Trophoblast cell (in vitro differentiated cells and primary cell): ENCODE data around the gene SRSF9.

Experiments used
- DNase-seq, 2 donors: peaks; one replicate each; pipeline ENCODE4 v3.0.0-alpha.2; 2016
- H2AFZ ChIP-seq: 2 replicates; pipeline ENCODE4 v1.6.1; 2013; ENCODE audit warnings: low read length, moderate library complexity, mild to moderate bottlenecking; ENCODE audit not compliant: insufficient read depth, poor library complexity
- H2AK5ac ChIP-seq: 2 replicates; pipeline ENCODE4 v1.6.1; 2013; ENCODE audit warnings: mild to moderate bottlenecking, low read length
- H2BK120ac ChIP-seq: 2 replicates; pipeline ENCODE4 v1.6.1; 2013; ENCODE audit warnings: low read length, mild to moderate bottlenecking, moderate library complexity; ENCODE audit not compliant: insufficient read depth, poor library complexity
- H2BK12ac ChIP-seq: 2 replicates; pipeline ENCODE4 v1.6.1; 2013; ENCODE audit warnings: mild to moderate bottlenecking, low read length, moderate library complexity
- H2BK5ac ChIP-seq: 2 replicates; pipeline ENCODE4 v1.6.1; 2013; ENCODE audit warnings: low read length, low read depth, moderate library complexity, mild to moderate bottlenecking; ENCODE audit not compliant: poor library complexity
- H3K14ac ChIP-seq: 2 replicates; pipeline ENCODE4 v1.6.1; 2013; ENCODE audit warnings: mild to moderate bottlenecking, low read length
- H3K18ac ChIP-seq: 2 replicates; pipeline ENCODE4 v1.6.1; 2013; ENCODE audit warnings: mild to moderate bottlenecking, low read length
- H3K23ac ChIP-seq: 2 replicates; pipeline ENCODE4 v1.6.1; 2013; ENCODE audit warnings: low read length
- H3K27ac ChIP-seq: 2 replicates; pipeline ENCODE4 v1.5.1; 2013; ENCODE audit warnings: low read depth, mild to moderate bottlenecking, inconsistent platforms, low read length, moderate library complexity
- H3K27me3 ChIP-seq: 2 replicates; pipeline ENCODE4 v1.6.1; 2013; ENCODE audit warnings: inconsistent platforms, mild to moderate bottlenecking, low read length, moderate library complexity; ENCODE audit not compliant: insufficient read depth
- H3K36me3 ChIP-seq, 2 experiments: 1 replicate in 1 of 2; 2 replicates in 1 of 2; pipeline ENCODE4 v1.6.1; 2013; ENCODE audit warnings: low read length in 2 of 2, mild to moderate bottlenecking in 2 of 2, moderate library complexity in 1 of 2; ENCODE audit not compliant: insufficient read depth in 2 of 2, control insufficient read depth in 1 of 2
- H3K4ac ChIP-seq: 2 replicates; pipeline ENCODE4 v1.6.1; 2013; ENCODE audit warnings: low read depth, mild to moderate bottlenecking, low read length, moderate library complexity
- H3K4me1 ChIP-seq, 2 experiments: 1 replicate in 1 of 2; 2 replicates in 1 of 2; pipeline ENCODE4 v1.6.1; 2013; ENCODE audit warnings: low read length in 2 of 2, mild to moderate bottlenecking in 2 of 2, moderate library complexity in 1 of 2; ENCODE audit not compliant: insufficient read depth in 2 of 2, control insufficient read depth in 1 of 2
- H3K4me2 ChIP-seq: 2 replicates; pipeline ENCODE4 v1.6.1; 2013; ENCODE audit warnings: inconsistent platforms, mild to moderate bottlenecking, low read length, moderate library complexity
- H3K4me3 ChIP-seq: 2 replicates; pipeline ENCODE4 v1.5.1; 2013; ENCODE audit warnings: mild to moderate bottlenecking, low read depth, low read length, inconsistent platforms
- H3K79me1 ChIP-seq: one replicate; pipeline ENCODE4 v1.6.1; 2013; ENCODE audit warnings: low read length
- H3K79me2 ChIP-seq: 2 replicates; pipeline ENCODE4 v1.6.1; 2013; ENCODE audit warnings: low read length, mild to moderate bottlenecking; ENCODE audit not compliant: control insufficient read depth, insufficient read depth, poor library complexity
- H3K9ac ChIP-seq: 2 replicates; pipeline ENCODE4 v1.6.1; 2013; ENCODE audit warnings: mild to moderate bottlenecking, low read length
- H3K9me3 ChIP-seq: 2 replicates; pipeline ENCODE4 v1.6.1; 2013; ENCODE audit warnings: low read depth, mild to moderate bottlenecking, control low read depth, inconsistent platforms, low read length; ENCODE audit not compliant: insufficient read depth
- H4K12ac ChIP-seq: 2 replicates; pipeline ENCODE4 v1.6.1; 2013; ENCODE audit warnings: low read depth, mild to moderate bottlenecking, low read length, moderate library complexity
- H4K8ac ChIP-seq: 2 replicates; pipeline ENCODE4 v1.6.1; 2013; ENCODE audit warnings: low read depth, mild to moderate bottlenecking, low read length, moderate library complexity
- H4K91ac ChIP-seq: one replicate; pipeline ENCODE4 v1.6.1; 2013; ENCODE audit warnings: low read depth, mild to moderate bottlenecking, low read length, moderate library complexity
- WGBS: extraction: QIAGEN DNeasy Blood & Tissue Kit; methylation state at CpG from one replicate; pipeline ENCODE4 v1.1.7; 2013; ENCODE audit warnings: missing lambda C conversion rate; ENCODE audit not compliant: insufficient read length, insufficient coverage; ENCODE audit errors: extremely low coverage; 5-methylcytosine and 5-hydroxymethylcytosine counted together

The SRSF9 gene

GRCh38 chr12:120490833-120491512, 21.4 kb upstream of the SRSF9 start:
- Histone ChIP-seq H3K23ac (no peak overlapping the region), H3K79me2 (peaks cover 5% of the 10 kb centered on the region), H3K27ac (no peak overlapping the region), H2AK5ac (no peak overlapping the region), H3K27me3 (no peaks in the 10 kb centered on the region), H3K4me2 (no peak overlapping the region), H2AFZ (no peak overlapping the region), H3K9ac (no peak overlapping the region), H3K14ac (no peak overlapping the region), H3K9me3 (no peaks in the 10 kb centered on the region), H3K4me3 (no peak overlapping the region), H2BK120ac (no peak overlapping the region), H2BK12ac (no peak overlapping the region), H4K12ac (no peak overlapping the region), H4K91ac (no peak overlapping the region), H3K4ac (no peak overlapping the region), H3K4me1 (peaks cover 0 to 5% of the 10 kb centered on the region in 2 experiments), H3K18ac (no peak overlapping the region), H4K8ac (no peak overlapping the region), H2BK5ac (no peak overlapping the region), H3K79me1 (peaks cover 5% of the 10 kb centered on the region), H3K36me3 (peaks cover 8% of the 10 kb centered on the region in 2 experiments)
- WGBS: no CpG with 5 or more reads among the region's 2 CpGs
- DNase-seq: no peak

GRCh38 chr12:120490325-120490724, 20.8 kb upstream of the SRSF9 start:
- no peak overlapping the region for H2AK5ac ChIP-seq
- no peak overlapping the region for H4K12ac ChIP-seq
- no peak overlapping the region for H2BK5ac ChIP-seq
- H3K4me2 ChIP-seq: no peak overlapping the region
- no peak for DNase-seq
- no peak overlapping the region for H3K27ac ChIP-seq
- no peak overlapping the region for H2BK12ac ChIP-seq
- H3K9ac ChIP-seq: no peak overlapping the region
- no peak overlapping the region for H2AFZ ChIP-seq
- H3K18ac ChIP-seq: no peak overlapping the region
- peaks cover 8% of the 10 kb centered on the region in 2 experiments for H3K36me3 ChIP-seq
- H2BK120ac ChIP-seq: no peak overlapping the region
- no peak overlapping the region for H3K4me3 ChIP-seq
- no peak overlapping the region for H3K23ac ChIP-seq
- H4K8ac ChIP-seq: no peak overlapping the region
- no peaks in the 10 kb centered on the region for H3K27me3 ChIP-seq
- H3K14ac ChIP-seq: no peak overlapping the region
- H3K79me1 ChIP-seq: peaks cover 2% of the 10 kb centered on the region
- no CpG with 5 or more reads among the region's 5 CpGs for WGBS
- no peaks in the 10 kb centered on the region for H3K9me3 ChIP-seq
- peaks cover 3% of the 10 kb centered on the region for H3K79me2 ChIP-seq
- H3K4ac ChIP-seq: no peak overlapping the region
- H4K91ac ChIP-seq: no peak overlapping the region
- peaks cover 0 to 4% of the 10 kb centered on the region in 2 experiments for H3K4me1 ChIP-seq

DNA sequence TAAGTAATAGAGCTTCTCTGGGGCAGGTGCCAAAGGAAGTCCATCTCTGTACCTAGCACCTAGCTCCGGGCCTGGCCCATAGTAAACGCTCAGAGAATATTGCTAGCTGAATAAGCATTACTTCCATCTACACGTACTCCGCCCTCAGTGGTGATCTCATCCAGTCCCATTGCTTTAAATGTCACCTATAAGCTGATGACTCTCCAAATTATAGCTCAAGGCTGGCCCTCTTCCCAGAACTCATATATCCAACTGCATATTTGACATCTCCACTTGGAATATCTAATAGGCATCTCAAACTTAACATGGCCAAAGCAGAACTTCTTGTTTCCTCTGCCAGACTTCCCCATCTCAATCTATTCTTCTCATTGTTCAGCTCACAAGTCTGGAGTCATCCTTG, 19.5 kb upstream of the SRSF9 start:
- H3K23ac ChIP-seq: no peak overlapping the region
- H3K14ac ChIP-seq: no peak overlapping the region
- no peak overlapping the region for H4K91ac ChIP-seq
- H3K4me2 ChIP-seq: no peak overlapping the region
- no peak overlapping the region for H3K4ac ChIP-seq
- no peak for DNase-seq
- H3K27ac ChIP-seq: no peak overlapping the region
- H3K79me2 ChIP-seq: no peaks in the 10 kb centered on the region
- H3K4me1 ChIP-seq: no peaks in the 10 kb centered on the region
- H3K36me3 ChIP-seq: peaks cover 8% of the 10 kb centered on the region in 2 experiments
- H2AK5ac ChIP-seq: no peak overlapping the region
- no peak overlapping the region for H3K18ac ChIP-seq
- H2BK120ac ChIP-seq: no peak overlapping the region
- H4K8ac ChIP-seq: no peak overlapping the region
- H3K9me3 ChIP-seq: no peaks in the 10 kb centered on the region
- H2AFZ ChIP-seq: no peak overlapping the region
- H3K4me3 ChIP-seq: no peak overlapping the region
- H3K9ac ChIP-seq: no peak overlapping the region
- WGBS: no CpG with 5 or more reads among the region's 4 CpGs
- H3K79me1 ChIP-seq: no peaks in the 10 kb centered on the region
- H4K12ac ChIP-seq: no peak overlapping the region
- H2BK5ac ChIP-seq: no peak overlapping the region
- H2BK12ac ChIP-seq: no peak overlapping the region
- no peaks in the 10 kb centered on the region for H3K27me3 ChIP-seq

GRCh38 chr12:120488057-120488640, 18.6 kb upstream of the SRSF9 start:
- Histone ChIP-seq H2BK12ac (no peak overlapping the region), H3K4me1 (no peaks in the 10 kb centered on the region), H3K9ac (no peak overlapping the region), H3K14ac (no peak overlapping the region), H3K9me3 (no peaks in the 10 kb centered on the region), H4K12ac (no peak overlapping the region), H4K8ac (no peak overlapping the region), H2BK120ac (no peak overlapping the region), H3K79me1 (no peaks in the 10 kb centered on the region), H3K4me2 (no peak overlapping the region), H3K27me3 (no peaks in the 10 kb centered on the region), H2BK5ac (no peak overlapping the region), H4K91ac (no peak overlapping the region), H2AFZ (no peak overlapping the region), H3K4ac (no peak overlapping the region), H3K18ac (no peak overlapping the region), H3K27ac (no peak overlapping the region), H3K23ac (no peak overlapping the region), H3K36me3 (peaks cover 8% of the 10 kb centered on the region in 2 experiments), H3K4me3 (no peak overlapping the region), H2AK5ac (no peak overlapping the region), H3K79me2 (no peaks in the 10 kb centered on the region)
- WGBS: no CpG with 5 or more reads among the region's 5 CpGs
- DNase-seq: no peak
